GM23338 (cell line): Measurements from ENCODE around the gene GORAB.

Experiments used
- CREB1 ChIP-seq: fragments of 250-450 bp; sonication (Bioruptor Pico); IDR thresholded peaks from 2 replicates; pipeline ENCODE4 v1.5.0; 2020; ENCODE audit warnings: low read depth, mild to moderate bottlenecking, moderate library complexity
- EZH2 ChIP-seq: fragments of 200-600 bp; sonication (generic); IDR thresholded peaks from one replicate; pipeline ENCODE4 v1.8.0; 2017; ENCODE audit warnings: antibody characterized with exemption, mild to moderate bottlenecking, low read depth; ENCODE audit not compliant: unreplicated experiment
- EZH2phosphoT487 ChIP-seq: fragments of 200-600 bp; sonication (generic); IDR thresholded peaks from one replicate; pipeline ENCODE4 v1.8.1; 2018; ENCODE audit warnings: antibody characterized with exemption; ENCODE audit not compliant: unreplicated experiment
- JUNB ChIP-seq: IDR thresholded peaks from one replicate; pipeline ENCODE4 v1.6.1; 2016; ENCODE audit warnings: antibody characterized with exemption; ENCODE audit not compliant: unreplicated experiment
- NANOG ChIP-seq: IDR thresholded peaks from 2 replicates; pipeline ENCODE4 v1.6.1; 2016; ENCODE audit warnings: antibody characterized with exemption, borderline replicate concordance
- POLR2AphosphoS5 ChIP-seq: IDR thresholded peaks from 2 replicates; pipeline ENCODE4 v1.6.1; 2016; ENCODE audit warnings: antibody characterized with exemption, low read depth
- STAT1 ChIP-seq: IDR thresholded peaks from one replicate; pipeline ENCODE4 v1.6.1; 2016; ENCODE audit warnings: antibody characterized with exemption; ENCODE audit not compliant: unreplicated experiment
- ZNF114 ChIP-seq: fragments of 250-450 bp; sonication (Bioruptor Pico); IDR thresholded peaks from 2 replicates; pipeline ENCODE4 v1.5.0; 2020; ENCODE audit warnings: mild to moderate bottlenecking, moderate library complexity
- ZNF331 ChIP-seq: fragments of 250-450 bp; sonication (Bioruptor Pico); IDR thresholded peaks from 2 replicates; pipeline ENCODE4 v1.5.0; 2020; ENCODE audit warnings: low read depth, mild to moderate bottlenecking, moderate library complexity
- TF ChIP-seq, protein P1 (sequence below), 2 experiments: fragments of 200-600 bp in 1 of 2; sonication (generic) in 1 of 2; conservative IDR thresholded peaks; 2 replicates each; pipeline versions ENCODE4 v1.5.1 to v1.6.1; 2016 to 2017; ENCODE audit warnings: antibody characterized with exemption in 2 of 2, low read depth in 2 of 2, mild to moderate bottlenecking in 2 of 2, moderate library complexity in 1 of 2
- TF ChIP-seq, protein P2 (sequence below): IDR thresholded peaks from one replicate; pipeline ENCODE4 v1.6.1; 2018; ENCODE audit warnings: antibody characterized with exemption; ENCODE audit not compliant: unreplicated experiment
- TF ChIP-seq, protein P3 (sequence below): IDR thresholded peaks from 2 replicates; pipeline ENCODE4 v1.6.1; 2016; ENCODE audit warnings: antibody characterized with exemption
- TF ChIP-seq, protein P4 (sequence below): fragments of 250-450 bp; sonication (Bioruptor Pico); IDR thresholded peaks from 2 replicates; pipeline ENCODE4 v1.5.0; 2020; ENCODE audit warnings: mild to moderate bottlenecking, moderate library complexity

DNA sequence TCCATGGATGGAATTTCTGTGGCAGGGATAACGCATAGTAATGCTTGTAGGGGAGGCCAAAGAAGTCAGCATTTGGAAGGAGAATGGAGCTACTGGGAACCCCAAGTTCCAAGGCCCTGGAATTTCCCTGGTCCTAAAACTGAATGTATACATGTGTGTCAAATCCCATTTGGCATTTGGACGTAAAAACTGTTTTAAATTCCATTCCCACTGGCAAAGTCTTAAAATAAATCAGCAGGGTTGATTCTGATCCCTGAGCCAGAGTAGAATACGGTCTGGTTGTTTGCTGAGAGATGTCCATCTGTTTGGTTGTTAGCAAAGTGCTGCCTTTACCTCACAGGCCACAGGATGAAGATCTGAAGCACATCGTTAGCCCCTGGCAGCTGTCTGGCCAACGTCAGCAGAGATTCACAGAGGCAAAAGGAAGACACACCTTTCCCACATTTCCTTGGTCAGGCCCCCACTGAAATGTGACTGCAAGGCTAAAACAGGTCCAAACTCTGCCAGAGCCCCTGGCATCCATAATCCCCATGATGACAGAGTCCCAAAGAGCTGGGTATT is 62.2 kb downstream of the GORAB start:
- TF ChIP-seq ZNF331 (no peak), JUNB (no peak), STAT1 (no peak), POLR2AphosphoS5 (no peak), CREB1 (no peak), EZH2 (no peak), EZH2phosphoT487 (no peak), ZNF114 (no peak), NANOG (no peak)
- TF ChIP-seq, protein P1, sequence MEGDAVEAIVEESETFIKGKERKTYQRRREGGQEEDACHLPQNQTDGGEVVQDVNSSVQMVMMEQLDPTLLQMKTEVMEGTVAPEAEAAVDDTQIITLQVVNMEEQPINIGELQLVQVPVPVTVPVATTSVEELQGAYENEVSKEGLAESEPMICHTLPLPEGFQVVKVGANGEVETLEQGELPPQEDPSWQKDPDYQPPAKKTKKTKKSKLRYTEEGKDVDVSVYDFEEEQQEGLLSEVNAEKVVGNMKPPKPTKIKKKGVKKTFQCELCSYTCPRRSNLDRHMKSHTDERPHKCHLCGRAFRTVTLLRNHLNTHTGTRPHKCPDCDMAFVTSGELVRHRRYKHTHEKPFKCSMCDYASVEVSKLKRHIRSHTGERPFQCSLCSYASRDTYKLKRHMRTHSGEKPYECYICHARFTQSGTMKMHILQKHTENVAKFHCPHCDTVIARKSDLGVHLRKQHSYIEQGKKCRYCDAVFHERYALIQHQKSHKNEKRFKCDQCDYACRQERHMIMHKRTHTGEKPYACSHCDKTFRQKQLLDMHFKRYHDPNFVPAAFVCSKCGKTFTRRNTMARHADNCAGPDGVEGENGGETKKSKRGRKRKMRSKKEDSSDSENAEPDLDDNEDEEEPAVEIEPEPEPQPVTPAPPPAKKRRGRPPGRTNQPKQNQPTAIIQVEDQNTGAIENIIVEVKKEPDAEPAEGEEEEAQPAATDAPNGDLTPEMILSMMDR (conservative IDR thresholded peaks at IDR 0.05; ENCODE audit: low read depth in 2 of 2) = no peak
- TF ChIP-seq, protein P2, sequence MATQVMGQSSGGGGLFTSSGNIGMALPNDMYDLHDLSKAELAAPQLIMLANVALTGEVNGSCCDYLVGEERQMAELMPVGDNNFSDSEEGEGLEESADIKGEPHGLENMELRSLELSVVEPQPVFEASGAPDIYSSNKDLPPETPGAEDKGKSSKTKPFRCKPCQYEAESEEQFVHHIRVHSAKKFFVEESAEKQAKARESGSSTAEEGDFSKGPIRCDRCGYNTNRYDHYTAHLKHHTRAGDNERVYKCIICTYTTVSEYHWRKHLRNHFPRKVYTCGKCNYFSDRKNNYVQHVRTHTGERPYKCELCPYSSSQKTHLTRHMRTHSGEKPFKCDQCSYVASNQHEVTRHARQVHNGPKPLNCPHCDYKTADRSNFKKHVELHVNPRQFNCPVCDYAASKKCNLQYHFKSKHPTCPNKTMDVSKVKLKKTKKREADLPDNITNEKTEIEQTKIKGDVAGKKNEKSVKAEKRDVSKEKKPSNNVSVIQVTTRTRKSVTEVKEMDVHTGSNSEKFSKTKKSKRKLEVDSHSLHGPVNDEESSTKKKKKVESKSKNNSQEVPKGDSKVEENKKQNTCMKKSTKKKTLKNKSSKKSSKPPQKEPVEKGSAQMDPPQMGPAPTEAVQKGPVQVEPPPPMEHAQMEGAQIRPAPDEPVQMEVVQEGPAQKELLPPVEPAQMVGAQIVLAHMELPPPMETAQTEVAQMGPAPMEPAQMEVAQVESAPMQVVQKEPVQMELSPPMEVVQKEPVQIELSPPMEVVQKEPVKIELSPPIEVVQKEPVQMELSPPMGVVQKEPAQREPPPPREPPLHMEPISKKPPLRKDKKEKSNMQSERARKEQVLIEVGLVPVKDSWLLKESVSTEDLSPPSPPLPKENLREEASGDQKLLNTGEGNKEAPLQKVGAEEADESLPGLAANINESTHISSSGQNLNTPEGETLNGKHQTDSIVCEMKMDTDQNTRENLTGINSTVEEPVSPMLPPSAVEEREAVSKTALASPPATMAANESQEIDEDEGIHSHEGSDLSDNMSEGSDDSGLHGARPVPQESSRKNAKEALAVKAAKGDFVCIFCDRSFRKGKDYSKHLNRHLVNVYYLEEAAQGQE = no peak
- TF ChIP-seq, protein P3, sequence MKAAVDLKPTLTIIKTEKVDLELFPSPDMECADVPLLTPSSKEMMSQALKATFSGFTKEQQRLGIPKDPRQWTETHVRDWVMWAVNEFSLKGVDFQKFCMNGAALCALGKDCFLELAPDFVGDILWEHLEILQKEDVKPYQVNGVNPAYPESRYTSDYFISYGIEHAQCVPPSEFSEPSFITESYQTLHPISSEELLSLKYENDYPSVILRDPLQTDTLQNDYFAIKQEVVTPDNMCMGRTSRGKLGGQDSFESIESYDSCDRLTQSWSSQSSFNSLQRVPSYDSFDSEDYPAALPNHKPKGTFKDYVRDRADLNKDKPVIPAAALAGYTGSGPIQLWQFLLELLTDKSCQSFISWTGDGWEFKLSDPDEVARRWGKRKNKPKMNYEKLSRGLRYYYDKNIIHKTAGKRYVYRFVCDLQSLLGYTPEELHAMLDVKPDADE = no peak
- TF ChIP-seq, protein P4, sequence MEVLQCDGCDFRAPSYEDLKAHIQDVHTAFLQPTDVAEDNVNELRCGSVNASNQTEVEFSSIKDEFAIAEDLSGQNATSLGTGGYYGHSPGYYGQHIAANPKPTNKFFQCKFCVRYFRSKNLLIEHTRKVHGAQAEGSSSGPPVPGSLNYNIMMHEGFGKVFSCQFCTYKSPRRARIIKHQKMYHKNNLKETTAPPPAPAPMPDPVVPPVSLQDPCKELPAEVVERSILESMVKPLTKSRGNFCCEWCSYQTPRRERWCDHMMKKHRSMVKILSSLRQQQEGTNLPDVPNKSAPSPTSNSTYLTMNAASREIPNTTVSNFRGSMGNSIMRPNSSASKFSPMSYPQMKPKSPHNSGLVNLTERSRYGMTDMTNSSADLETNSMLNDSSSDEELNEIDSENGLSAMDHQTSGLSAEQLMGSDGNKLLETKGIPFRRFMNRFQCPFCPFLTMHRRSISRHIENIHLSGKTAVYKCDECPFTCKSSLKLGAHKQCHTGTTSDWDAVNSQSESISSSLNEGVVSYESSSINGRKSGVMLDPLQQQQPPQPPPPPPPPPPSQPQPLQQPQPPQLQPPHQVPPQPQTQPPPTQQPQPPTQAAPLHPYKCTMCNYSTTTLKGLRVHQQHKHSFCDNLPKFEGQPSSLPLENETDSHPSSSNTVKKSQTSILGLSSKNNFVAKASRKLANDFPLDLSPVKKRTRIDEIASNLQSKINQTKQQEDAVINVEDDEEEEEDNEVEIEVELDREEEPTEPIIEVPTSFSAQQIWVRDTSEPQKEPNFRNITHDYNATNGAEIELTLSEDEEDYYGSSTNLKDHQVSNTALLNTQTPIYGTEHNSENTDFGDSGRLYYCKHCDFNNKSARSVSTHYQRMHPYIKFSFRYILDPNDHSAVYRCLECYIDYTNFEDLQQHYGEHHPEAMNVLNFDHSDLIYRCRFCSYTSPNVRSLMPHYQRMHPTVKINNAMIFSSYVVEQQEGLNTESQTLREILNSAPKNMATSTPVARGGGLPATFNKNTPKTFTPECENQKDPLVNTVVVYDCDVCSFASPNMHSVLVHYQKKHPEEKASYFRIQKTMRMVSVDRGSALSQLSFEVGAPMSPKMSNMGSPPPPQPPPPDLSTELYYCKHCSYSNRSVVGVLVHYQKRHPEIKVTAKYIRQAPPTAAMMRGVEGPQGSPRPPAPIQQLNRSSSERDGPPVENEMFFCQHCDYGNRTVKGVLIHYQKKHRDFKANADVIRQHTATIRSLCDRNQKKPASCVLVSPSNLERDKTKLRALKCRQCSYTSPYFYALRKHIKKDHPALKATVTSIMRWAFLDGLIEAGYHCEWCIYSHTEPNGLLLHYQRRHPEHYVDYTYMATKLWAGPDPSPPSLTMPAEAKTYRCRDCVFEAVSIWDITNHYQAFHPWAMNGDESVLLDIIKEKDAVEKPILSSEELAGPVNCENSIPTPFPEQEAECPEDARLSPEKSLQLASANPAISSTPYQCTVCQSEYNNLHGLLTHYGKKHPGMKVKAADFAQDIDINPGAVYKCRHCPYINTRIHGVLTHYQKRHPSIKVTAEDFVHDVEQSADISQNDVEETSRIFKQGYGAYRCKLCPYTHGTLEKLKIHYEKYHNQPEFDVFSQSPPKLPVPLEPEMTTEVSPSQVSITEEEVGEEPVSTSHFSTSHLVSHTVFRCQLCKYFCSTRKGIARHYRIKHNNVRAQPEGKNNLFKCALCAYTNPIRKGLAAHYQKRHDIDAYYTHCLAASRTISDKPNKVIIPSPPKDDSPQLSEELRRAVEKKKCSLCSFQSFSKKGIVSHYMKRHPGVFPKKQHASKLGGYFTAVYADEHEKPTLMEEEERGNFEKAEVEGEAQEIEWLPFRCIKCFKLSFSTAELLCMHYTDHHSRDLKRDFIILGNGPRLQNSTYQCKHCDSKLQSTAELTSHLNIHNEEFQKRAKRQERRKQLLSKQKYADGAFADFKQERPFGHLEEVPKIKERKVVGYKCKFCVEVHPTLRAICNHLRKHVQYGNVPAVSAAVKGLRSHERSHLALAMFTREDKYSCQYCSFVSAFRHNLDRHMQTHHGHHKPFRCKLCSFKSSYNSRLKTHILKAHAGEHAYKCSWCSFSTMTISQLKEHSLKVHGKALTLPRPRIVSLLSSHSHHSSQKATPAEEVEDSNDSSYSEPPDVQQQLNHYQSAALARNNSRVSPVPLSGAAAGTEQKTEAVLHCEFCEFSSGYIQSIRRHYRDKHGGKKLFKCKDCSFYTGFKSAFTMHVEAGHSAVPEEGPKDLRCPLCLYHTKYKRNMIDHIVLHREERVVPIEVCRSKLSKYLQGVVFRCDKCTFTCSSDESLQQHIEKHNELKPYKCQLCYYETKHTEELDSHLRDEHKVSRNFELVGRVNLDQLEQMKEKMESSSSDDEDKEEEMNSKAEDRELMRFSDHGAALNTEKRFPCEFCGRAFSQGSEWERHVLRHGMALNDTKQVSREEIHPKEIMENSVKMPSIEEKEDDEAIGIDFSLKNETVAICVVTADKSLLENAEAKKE = no peak
